Measurements from ENCODE around the gene TTC12.

DNA sequence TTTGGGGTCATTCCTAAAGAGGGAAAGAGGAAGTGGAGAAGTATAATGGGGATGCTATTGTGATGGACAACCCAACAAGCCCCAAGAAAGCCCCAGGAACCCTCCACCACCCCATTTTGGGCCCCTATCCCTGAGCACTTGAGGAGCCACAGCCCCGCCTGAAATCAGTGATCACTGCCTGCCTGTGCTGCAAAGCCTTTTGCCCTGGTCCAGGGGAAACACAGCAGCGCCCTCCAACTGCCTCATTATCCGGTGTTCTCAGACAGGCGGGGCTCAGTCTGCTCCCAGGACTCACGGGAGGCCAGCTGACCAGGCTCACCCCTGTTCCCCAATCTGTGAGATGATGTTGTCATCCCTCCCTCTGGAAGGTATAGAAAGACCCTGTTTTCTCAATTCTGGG is 44.7 kb upstream of the TTC12 start:
- TF ChIP-seq, protein P1, sequence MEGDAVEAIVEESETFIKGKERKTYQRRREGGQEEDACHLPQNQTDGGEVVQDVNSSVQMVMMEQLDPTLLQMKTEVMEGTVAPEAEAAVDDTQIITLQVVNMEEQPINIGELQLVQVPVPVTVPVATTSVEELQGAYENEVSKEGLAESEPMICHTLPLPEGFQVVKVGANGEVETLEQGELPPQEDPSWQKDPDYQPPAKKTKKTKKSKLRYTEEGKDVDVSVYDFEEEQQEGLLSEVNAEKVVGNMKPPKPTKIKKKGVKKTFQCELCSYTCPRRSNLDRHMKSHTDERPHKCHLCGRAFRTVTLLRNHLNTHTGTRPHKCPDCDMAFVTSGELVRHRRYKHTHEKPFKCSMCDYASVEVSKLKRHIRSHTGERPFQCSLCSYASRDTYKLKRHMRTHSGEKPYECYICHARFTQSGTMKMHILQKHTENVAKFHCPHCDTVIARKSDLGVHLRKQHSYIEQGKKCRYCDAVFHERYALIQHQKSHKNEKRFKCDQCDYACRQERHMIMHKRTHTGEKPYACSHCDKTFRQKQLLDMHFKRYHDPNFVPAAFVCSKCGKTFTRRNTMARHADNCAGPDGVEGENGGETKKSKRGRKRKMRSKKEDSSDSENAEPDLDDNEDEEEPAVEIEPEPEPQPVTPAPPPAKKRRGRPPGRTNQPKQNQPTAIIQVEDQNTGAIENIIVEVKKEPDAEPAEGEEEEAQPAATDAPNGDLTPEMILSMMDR (IDR thresholded peaks at IDR 0.05): no peak
- TF ChIP-seq EP300 (IDR thresholded peaks at IDR 0.05) (no peak), POLR2A (IDR thresholded peaks at IDR 0.05) (no peak)
